Karpas-422 (cell line): Measurements from ENCODE around the gene NRGN. TPM values are rescaled to one million over a fixed set of nuclear protein-coding genes. Genes with fewer than 3 reads are reported as not detected.

Experiments
- DNase-seq: peaks from one replicate; pipeline ENCODE4 v3.0.0-alpha.2; 2015
- H2AFZ ChIP-seq: fragments of 200-600 bp; sonication (generic); 2 replicates; pipeline ENCODE4 v1.6.1; 2014; ENCODE audit warnings: antibody characterized with exemption, low read length, mixed read lengths
- H3K27ac ChIP-seq: fragments of 200-600 bp; sonication (generic); 2 replicates; pipeline ENCODE4 v1.5.1; 2014; ENCODE audit warnings: mild to moderate bottlenecking, low read length, moderate library complexity
- H3K27me3 ChIP-seq: fragments of 200-600 bp; sonication (generic); 2 replicates; pipeline ENCODE4 v1.6.1; 2014; ENCODE audit warnings: low read length, mixed read lengths
- H3K36me3 ChIP-seq: fragments of 200-600 bp; sonication (generic); 2 replicates; pipeline ENCODE4 v1.6.1; 2014; ENCODE audit warnings: low read length, mixed read lengths; ENCODE audit not compliant: insufficient read depth
- H3K4me1 ChIP-seq: fragments of 200-600 bp; sonication (generic); 2 replicates; pipeline ENCODE4 v1.6.1; 2014; ENCODE audit warnings: mild to moderate bottlenecking, low read length, mixed read lengths
- H3K4me2 ChIP-seq: fragments of 200-600 bp; sonication (generic); 2 replicates; pipeline ENCODE4 v1.6.1; 2014; ENCODE audit warnings: low read length, low read depth, mild to moderate bottlenecking; ENCODE audit not compliant: poor library complexity, severe bottlenecking
- H3K4me3 ChIP-seq: fragments of 200-600 bp; sonication (generic); 2 replicates; pipeline ENCODE4 v1.5.1; 2014; ENCODE audit warnings: mild to moderate bottlenecking, antibody characterized with exemption, low read length, mixed read lengths
- H3K79me2 ChIP-seq: fragments of 200-600 bp; sonication (generic); 2 replicates; pipeline ENCODE4 v1.6.1; 2014; ENCODE audit warnings: mild to moderate bottlenecking, low read length, mixed read lengths
- H3K9ac ChIP-seq: fragments of 200-600 bp; sonication (generic); 2 replicates; pipeline ENCODE4 v1.6.0; 2014; ENCODE audit warnings: low read length
- H3K9me2 ChIP-seq: fragments of 200-600 bp; sonication (generic), shearing (Covaris generic); replicated peaks from 2 replicates; pipeline ENCODE4 v1.6.0; 2014; ENCODE audit warnings: mild to moderate bottlenecking, low read length, moderate library complexity; ENCODE audit not compliant: insufficient read depth
- H3K9me3 ChIP-seq: fragments of 300-700, 200-600 bp; sonication (generic); 2 replicates; pipeline ENCODE4 v1.6.1; 2014; ENCODE audit warnings: low read length, mixed read lengths
- H4K20me1 ChIP-seq: fragments of 200-600 bp; sonication (generic); 2 replicates; pipeline ENCODE4 v1.6.1; 2014; ENCODE audit warnings: mild to moderate bottlenecking, antibody characterized with exemption, low read length, low read depth; ENCODE audit not compliant: insufficient read depth
- total RNA-seq: library from RNA; depleted of rRNA; stranded (reverse); fragments of >200 nt; shearing (Covaris generic); gene quantifications from 2 replicates; pipeline ENCODE4 v1.2.3, GENCODE V29; 2014; ENCODE audit warnings: low replicate concordance

Gene NRGN
- total RNA-seq, 1 experiment from 2014 or later, result not detected

DNA sequence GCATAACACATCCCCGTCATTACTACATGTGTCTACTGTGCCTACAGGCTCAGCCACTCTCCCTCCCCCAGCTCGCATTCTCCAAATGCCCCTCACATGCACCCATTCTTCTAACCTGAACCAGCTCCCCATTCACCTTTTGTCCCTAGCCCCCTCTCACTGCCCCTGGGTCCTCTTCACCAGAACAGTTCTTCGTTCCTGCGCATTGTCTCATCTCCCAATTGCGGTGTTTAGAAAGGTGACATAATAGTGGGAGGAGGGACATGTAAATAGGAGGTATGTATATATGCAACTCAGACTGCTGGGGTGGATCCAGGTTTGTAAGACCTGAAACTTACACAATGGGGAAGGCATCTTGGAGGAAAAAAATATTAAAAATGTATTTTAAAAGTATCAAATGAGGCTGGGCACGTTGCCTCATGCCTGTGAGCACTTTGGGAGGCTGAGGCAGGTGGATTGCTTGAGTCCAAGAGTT lies 17.0 kb downstream of the NRGN start:
- no peak overlapping the region for H2AFZ ChIP-seq

DNA sequence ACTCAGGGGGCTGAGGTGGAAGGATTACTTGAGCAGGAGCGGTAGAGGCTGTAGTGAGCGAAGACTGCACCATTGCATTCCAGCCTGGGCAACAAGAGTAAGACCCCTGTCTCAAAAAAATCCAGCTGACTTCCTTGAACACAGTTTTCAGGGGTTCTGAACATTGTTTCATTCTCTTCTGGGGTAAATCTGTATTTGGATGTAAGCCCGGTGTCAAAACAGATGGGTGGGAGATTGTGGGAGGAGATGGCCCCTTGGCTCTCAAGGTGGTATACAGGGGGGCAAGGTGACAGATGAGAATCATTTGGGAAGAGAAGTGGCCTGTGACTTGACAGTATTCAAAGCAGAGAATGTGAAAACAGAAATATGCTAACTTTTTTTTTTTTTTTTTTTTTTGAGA lies 17.6 kb downstream of the NRGN start:
- peaks cover 10% of the 10 kb centered on the region for H3K4me1 ChIP-seq
- H3K36me3 ChIP-seq, result no peaks in the 10 kb centered on the region
- no peaks in the 10 kb centered on the region for H3K79me2 ChIP-seq
- no peak overlapping the region for H3K27ac ChIP-seq
- H3K4me2 ChIP-seq, result no peak overlapping the region
- H3K9ac ChIP-seq, result no peak overlapping the region
- no peak overlapping the region for H3K4me3 ChIP-seq
- no peak overlapping the region for H2AFZ ChIP-seq
- DNase-seq, result no peak
- no peaks in the 10 kb centered on the region for H4K20me1 ChIP-seq
- no peaks in the 10 kb centered on the region for H3K9me2 ChIP-seq
- H3K9me3 ChIP-seq, result no peaks in the 10 kb centered on the region
- H3K27me3 ChIP-seq, result no peaks in the 10 kb centered on the region

More for the DNA sequence above, 17.0 kb downstream of the NRGN start:
- Histone ChIP-seq H3K9ac (no peak overlapping the region), H3K4me3 (no peak overlapping the region), H3K79me2 (no peaks in the 10 kb centered on the region), H3K36me3 (no peaks in the 10 kb centered on the region), H3K9me2 (no peaks in the 10 kb centered on the region), H4K20me1 (no peaks in the 10 kb centered on the region), H3K9me3 (no peaks in the 10 kb centered on the region), H3K4me2 (no peak overlapping the region), H3K4me1 (peaks cover 7% of the 10 kb centered on the region), H3K27ac (no peak overlapping the region), H3K27me3 (no peaks in the 10 kb centered on the region)
- DNase-seq, result no peak

DNA sequence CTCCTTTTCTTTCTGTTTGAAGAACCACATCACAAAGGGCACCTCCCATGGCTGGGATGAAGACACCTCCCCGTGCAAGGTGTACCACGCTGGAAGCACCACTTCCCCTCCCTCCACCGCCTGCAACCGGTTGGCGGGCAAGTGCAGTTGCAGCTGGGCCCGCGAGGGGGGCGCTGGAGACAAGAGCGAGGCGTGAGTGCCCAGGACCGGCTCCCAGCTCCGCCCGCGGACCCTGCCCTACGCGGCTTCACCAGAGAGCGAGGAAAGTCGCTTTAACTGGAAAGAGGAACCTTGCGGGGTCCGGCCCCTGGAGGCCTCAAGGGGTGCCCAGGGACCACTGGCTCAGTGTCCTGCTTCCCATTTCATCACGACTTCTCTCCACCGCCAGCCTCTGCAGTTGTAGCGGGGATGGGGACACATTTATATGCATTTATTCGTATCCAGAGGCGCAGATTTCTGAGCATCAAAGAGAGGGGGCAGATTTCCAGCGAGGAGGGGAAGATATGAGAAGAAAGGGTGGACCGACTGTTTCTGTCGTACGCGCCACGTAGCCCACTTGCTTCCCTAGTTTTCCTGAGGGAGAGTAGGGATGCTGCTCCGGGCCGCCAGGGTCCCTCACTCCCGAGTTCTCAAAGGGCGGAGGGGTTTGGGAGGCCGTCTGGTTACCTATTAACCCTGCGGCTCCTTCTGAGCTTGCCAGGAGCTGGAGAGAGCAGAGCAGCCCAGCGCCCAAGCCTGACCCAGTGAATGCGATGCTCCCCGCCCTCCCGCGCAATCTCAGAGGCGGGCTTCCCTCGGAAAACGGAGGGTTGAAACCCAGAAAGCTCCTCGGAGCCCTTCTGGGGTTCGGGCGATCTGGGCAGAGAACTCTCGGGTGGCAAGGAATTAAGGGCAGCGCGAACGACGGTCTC lies 18.9 kb downstream of the NRGN start:
- no peak overlapping the region for H3K9ac ChIP-seq
- no peak overlapping the region for H2AFZ ChIP-seq
- H3K4me2 ChIP-seq, result peak overlapping the region; percentile 34
- no peaks in the 10 kb centered on the region for H3K27me3 ChIP-seq
- no peak overlapping the region for H3K4me3 ChIP-seq
- H3K27ac ChIP-seq, result no peak overlapping the region
- H3K9me2 ChIP-seq, result no peaks in the 10 kb centered on the region
- H4K20me1 ChIP-seq, result no peaks in the 10 kb centered on the region
- DNase-seq, result peak; percentile 84
- H3K36me3 ChIP-seq, result no peaks in the 10 kb centered on the region
- H3K4me1 ChIP-seq, result peaks cover 20% of the 10 kb centered on the region
- no peaks in the 10 kb centered on the region for H3K79me2 ChIP-seq
- no peaks in the 10 kb centered on the region for H3K9me3 ChIP-seq

DNA sequence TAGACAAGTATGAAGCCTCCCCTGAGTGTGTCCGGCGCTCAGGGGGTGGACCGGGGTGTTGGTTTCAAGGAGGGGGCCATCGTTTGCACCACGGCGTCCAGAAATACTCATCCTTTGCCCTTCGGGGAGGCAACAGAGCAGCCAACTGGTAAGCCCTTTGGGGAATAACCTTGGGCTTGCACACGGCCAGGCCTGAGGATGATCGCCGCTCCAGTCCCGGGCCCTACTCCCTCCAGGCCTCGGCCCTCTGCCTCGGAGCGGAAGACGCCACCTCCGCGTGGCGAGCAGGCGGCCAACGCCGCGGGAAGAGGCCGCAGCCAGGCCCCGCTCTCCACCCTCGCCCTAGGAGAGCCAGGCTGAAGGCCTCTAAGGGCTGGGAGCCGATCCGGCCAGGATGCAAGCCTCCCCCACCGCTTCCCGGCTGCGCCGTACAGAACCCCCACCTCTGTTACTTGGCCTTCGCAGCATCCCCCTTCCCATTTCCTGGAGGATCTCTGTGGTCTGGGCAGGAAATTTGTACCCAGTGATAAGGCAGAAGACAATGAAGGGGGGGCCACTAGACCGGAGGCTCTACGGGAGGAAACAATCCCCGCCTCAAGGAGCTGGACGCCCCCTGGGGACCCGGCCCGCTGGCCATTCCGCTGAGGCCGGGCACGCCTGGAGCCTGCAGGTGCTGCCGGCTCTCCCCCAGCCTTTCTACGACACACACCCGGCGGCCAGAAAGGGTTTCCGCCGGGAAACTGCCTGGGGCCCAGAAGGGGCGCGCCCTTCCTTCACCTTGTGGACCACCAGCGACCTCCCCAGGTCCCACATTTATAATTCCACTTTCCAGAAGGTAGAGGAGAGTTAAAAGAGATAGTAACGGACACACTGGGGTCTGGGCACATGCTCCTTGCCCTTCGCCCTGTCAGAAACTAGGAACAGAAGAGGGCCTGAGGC lies 19.8 kb downstream of the NRGN start:
- H3K36me3 ChIP-seq, result no peaks in the 10 kb centered on the region
- H3K4me3 ChIP-seq, result no peak overlapping the region
- no peak overlapping the region for H3K27ac ChIP-seq
- no peaks in the 10 kb centered on the region for H4K20me1 ChIP-seq
- H3K9ac ChIP-seq, result no peak overlapping the region
- no peaks in the 10 kb centered on the region for H3K9me2 ChIP-seq
- no peak overlapping the region for H3K4me2 ChIP-seq
- peaks cover 24% of the 10 kb centered on the region for H3K4me1 ChIP-seq
- no peaks in the 10 kb centered on the region for H3K27me3 ChIP-seq
- DNase-seq, result no peak
- no peaks in the 10 kb centered on the region for H3K9me3 ChIP-seq
- no peaks in the 10 kb centered on the region for H3K79me2 ChIP-seq
- H2AFZ ChIP-seq, result no peak overlapping the region

DNA sequence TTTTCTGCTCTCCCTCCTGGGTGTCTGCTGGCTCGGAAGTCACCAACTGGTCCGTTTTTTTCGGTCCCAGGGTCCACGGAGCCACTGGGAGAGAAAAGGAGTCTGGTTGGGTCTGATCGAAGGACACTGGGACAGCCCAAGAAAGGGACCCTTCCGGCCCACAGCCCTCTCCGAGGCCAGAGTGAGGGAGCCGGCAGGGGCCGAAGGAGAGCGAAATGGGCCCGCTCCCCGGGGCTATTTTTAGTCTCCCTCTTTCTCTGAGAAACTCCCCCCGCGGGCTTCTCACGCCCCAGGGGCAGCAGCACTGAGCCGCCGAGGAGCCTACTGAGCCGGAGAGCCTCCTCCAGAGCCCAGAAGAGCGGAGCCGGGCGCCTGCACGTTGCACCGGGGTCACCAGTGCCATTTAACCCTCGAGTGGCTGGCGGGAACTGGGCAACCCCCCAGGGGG lies 20.5 kb downstream of the NRGN start:
- Histone ChIP-seq H3K9ac (no peak overlapping the region), H4K20me1 (no peaks in the 10 kb centered on the region), H3K36me3 (no peaks in the 10 kb centered on the region), H3K4me3 (no peak overlapping the region), H3K27ac (no peak overlapping the region), H3K79me2 (no peaks in the 10 kb centered on the region), H3K4me1 (peaks cover 24% of the 10 kb centered on the region), H2AFZ (no peak overlapping the region), H3K9me3 (no peaks in the 10 kb centered on the region), H3K9me2 (no peaks in the 10 kb centered on the region), H3K27me3 (no peaks in the 10 kb centered on the region), H3K4me2 (no peak overlapping the region)
- no peak for DNase-seq

DNA sequence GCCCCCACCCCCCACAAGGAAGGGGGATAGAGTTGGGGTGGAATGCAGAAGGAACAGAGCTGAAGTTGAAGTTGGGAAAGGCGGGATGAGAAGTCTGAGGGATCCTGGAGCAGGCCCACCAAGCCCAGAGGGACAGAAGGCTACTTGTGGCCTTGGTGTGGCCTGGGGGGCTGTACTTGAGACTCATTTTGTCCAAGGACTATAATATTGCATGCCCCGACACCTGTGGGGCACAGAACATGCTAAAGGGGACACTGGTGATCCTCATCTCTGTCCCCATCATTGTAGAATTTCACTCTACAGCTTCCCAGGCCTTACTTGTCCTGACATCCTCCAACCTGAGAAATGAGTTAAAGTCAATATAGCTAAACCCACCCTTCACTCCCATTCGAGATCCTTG lies 21.1 kb downstream of the NRGN start:
- H3K9me3 ChIP-seq, result no peaks in the 10 kb centered on the region
- no peak overlapping the region for H3K4me3 ChIP-seq
- no peak overlapping the region for H3K9ac ChIP-seq
- no peaks in the 10 kb centered on the region for H4K20me1 ChIP-seq
- H3K36me3 ChIP-seq, result no peaks in the 10 kb centered on the region
- H2AFZ ChIP-seq, result no peak overlapping the region
- no peak for DNase-seq
- H3K9me2 ChIP-seq, result no peaks in the 10 kb centered on the region
- no peaks in the 10 kb centered on the region for H3K27me3 ChIP-seq
- H3K4me1 ChIP-seq, result peaks cover 24% of the 10 kb centered on the region
- no peaks in the 10 kb centered on the region for H3K79me2 ChIP-seq
- no peak overlapping the region for H3K4me2 ChIP-seq
- H3K27ac ChIP-seq, result no peak overlapping the region

DNA sequence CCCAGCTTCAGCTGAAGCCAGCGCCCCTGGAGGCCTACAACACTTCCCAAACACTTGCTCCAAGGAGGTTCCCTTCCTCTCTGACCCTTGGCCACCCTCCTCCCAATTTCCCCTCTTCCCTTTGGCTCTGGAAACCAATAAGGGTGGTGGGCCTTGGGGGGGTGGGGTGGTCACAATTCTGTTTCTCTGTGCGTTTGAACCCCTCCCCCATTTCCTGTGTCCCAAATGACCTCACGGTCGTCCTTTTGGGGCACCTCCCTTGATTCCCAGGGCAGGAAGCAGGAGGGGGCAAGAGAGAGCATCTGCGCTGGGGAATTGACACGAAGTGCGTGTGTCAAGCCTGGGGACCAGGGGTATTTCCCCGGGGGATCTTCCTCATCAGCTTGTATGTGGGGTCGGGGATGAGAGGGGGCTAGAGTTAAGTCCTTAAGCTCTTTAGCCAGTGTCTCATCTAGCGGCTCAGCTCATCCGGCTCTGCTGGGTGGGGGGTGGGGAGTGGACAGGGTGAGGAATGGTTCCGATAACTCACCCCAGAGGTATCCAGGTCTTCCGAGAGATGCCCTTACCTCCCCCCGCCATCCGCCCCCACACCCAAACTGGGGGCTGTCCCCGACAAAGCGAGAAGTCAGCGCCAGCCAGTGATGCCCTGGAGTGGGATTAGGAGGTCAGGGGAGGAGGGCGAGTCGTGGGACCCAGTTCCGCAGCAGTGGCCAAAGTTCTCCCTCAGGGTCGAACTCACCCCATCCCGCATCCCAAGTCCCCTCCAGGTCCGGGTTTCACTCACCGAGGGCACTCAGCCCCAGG lies 21.8 kb downstream of the NRGN start:
- Histone ChIP-seq H3K79me2 (no peaks in the 10 kb centered on the region), H3K9ac (no peak overlapping the region), H3K9me2 (no peaks in the 10 kb centered on the region), H3K4me1 (peaks cover 24% of the 10 kb centered on the region), H3K9me3 (no peaks in the 10 kb centered on the region), H3K4me2 (peak overlapping the region; percentile 69), H3K27me3 (no peaks in the 10 kb centered on the region), H3K27ac (no peak overlapping the region), H3K36me3 (no peaks in the 10 kb centered on the region), H3K4me3 (peak overlapping the region; percentile 59; the same call in 1 of the 2 replicates), H2AFZ (no peak overlapping the region), H4K20me1 (no peaks in the 10 kb centered on the region)
- no peak for DNase-seq
